WERI-Rb-1 (cell line): Measurements from ENCODE around the gene IDH2.

ENCODE experiments used
- DNase-seq: peaks from one replicate; pipeline ENCODE4 v3.0.0-alpha.2; 2020
- H3K27ac ChIP-seq: fragments of 250-450 bp; sonication (Bioruptor Pico); 2 replicates; pipeline ENCODE4 v1.5.1; 2020; ENCODE audit warnings: mild to moderate bottlenecking, moderate library complexity
- H3K27me3 ChIP-seq: fragments of 250-450 bp; sonication (Bioruptor Pico); 2 replicates; pipeline ENCODE4 v1.5.1; 2021; ENCODE audit warnings: mild to moderate bottlenecking, low read depth, moderate library complexity; ENCODE audit not compliant: insufficient read depth, severe bottlenecking
- H3K36me3 ChIP-seq: fragments of 250-450 bp; sonication (Bioruptor Pico); 2 replicates; pipeline ENCODE4 v1.5.1; 2020; ENCODE audit warnings: mild to moderate bottlenecking, moderate library complexity
- H3K4me3 ChIP-seq: 2 replicates; pipeline ENCODE4 v1.5.1; 2011; ENCODE audit warnings: low read depth, mild to moderate bottlenecking, control low read depth, low read length
- H3K9me3 ChIP-seq: fragments of 250-450 bp; sonication (Bioruptor Pico); 2 replicates; pipeline ENCODE4 v1.5.1; 2021; ENCODE audit warnings: mild to moderate bottlenecking, moderate library complexity; ENCODE audit not compliant: severe bottlenecking
- CTCF ChIP-seq: IDR thresholded peaks from 2 replicates; pipeline ENCODE4 v1.5.1; 2011; ENCODE audit warnings: low read depth, mild to moderate bottlenecking, control low read depth, inconsistent platforms, low read length

IDH2 gene

GRCh38 chr15:90042766-90043529, 59.3 kb downstream of the IDH2 start:
- Histone ChIP-seq H3K36me3 (no peaks in the 10 kb centered on the region), H3K4me3 (no peak overlapping the region), H3K9me3 (no peaks in the 10 kb centered on the region), H3K27me3 (no peaks in the 10 kb centered on the region), H3K27ac (no peak overlapping the region)
- no peak for TF ChIP-seq CTCF
- no peak for DNase-seq

- no peak for TF ChIP-seq CTCF
- Histone ChIP-seq H3K36me3 (no peaks in the 10 kb centered on the region), H3K27me3 (no peaks in the 10 kb centered on the region), H3K27ac (no peak overlapping the region), H3K9me3 (no peaks in the 10 kb centered on the region), H3K4me3 (no peak overlapping the region)
- DNase-seq = no peak
Observed at GRCh38 chr15:90042356-90042755, 59.9 kb downstream of the IDH2 start.

GRCh38 chr15:90040618-90041017, 61.6 kb downstream of the IDH2 start:
- no peaks in the 10 kb centered on the region for H3K36me3 ChIP-seq
- no peaks in the 10 kb centered on the region for H3K27me3 ChIP-seq
- H3K9me3 ChIP-seq = no peaks in the 10 kb centered on the region
- no peak for TF ChIP-seq CTCF
- H3K4me3 ChIP-seq = no peak overlapping the region
- DNase-seq = no peak
- no peak overlapping the region for H3K27ac ChIP-seq

DNA sequence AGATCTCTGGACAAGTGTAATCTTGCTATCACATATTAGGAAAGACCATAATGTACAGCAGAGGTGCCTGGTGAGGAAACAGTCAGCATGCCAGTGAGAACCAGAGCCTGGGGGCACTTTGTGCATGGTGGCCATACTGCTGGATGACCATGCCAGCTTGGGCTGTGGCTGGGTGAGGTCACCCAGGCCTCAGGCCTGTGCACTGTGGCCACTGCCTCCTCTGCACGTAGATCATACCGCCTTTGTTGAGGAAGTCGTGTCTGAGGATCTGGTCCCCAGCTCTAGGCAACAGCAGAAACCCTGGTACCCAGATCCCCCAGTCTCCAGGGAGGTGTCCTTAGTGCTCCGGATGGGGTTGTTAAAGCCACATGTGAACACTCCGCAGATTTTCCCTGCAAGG, 62.3 kb downstream of the IDH2 start:
- Histone ChIP-seq H3K9me3 (no peaks in the 10 kb centered on the region), H3K36me3 (no peaks in the 10 kb centered on the region), H3K27ac (no peak overlapping the region), H3K4me3 (no peak overlapping the region), H3K27me3 (no peaks in the 10 kb centered on the region)
- DNase-seq = no peak
- TF ChIP-seq CTCF = no peak

- H3K4me3 ChIP-seq = no peak overlapping the region
- no peak overlapping the region for H3K27ac ChIP-seq
- no peaks in the 10 kb centered on the region for H3K36me3 ChIP-seq
- TF ChIP-seq CTCF = no peak
- no peaks in the 10 kb centered on the region for H3K9me3 ChIP-seq
- H3K27me3 ChIP-seq = no peaks in the 10 kb centered on the region
- DNase-seq = no peak
Observed at GRCh38 chr15:90038632-90039095, 63.6 kb downstream of the IDH2 start.

DNA sequence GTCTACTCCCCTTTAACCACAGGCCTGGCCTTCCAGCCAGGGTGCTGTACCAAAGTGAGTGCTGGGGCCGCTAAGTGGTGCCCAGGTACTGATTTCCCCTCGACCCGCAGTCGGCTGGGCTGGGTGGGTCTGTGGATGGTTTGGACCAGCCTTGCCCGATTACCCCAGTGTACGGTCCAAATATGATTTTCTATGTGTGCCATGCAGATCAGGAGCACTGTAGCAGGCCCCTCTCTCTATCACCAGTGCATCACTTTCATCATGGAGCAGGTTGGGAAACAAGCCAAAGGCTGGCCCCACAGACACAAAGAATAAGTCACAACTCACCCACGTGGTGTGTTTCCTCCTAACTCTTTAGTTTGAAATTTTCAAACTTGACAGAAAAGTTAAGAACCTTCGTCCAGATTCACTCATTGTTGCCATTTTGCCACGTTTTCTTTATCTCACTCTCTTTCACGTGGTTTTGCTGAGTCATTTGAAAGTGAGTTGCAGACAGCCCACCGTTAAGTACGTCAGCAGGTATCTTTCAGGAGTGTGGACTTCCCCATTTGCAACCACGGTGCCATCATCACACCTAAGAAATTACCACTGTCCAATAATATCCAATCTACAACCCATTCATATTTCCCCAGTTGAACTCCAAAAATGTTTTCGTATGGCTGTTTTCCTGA, 64.2 kb downstream of the IDH2 start:
- no peak for DNase-seq
- Histone ChIP-seq H3K9me3 (no peaks in the 10 kb centered on the region), H3K27ac (no peak overlapping the region), H3K27me3 (no peaks in the 10 kb centered on the region), H3K4me3 (no peak overlapping the region), H3K36me3 (no peaks in the 10 kb centered on the region)
- TF ChIP-seq CTCF = no peak
